ENCODE results near the gene HOXC11. TPM values are rescaled to one million over a fixed set of nuclear protein-coding genes. Genes with fewer than 3 reads are reported as not detected.

The HOXC11 gene
- total and polyA plus RNA-seq, 4 donors, result 0.38 to 4.1 TPM; not detected in 2

DNA sequence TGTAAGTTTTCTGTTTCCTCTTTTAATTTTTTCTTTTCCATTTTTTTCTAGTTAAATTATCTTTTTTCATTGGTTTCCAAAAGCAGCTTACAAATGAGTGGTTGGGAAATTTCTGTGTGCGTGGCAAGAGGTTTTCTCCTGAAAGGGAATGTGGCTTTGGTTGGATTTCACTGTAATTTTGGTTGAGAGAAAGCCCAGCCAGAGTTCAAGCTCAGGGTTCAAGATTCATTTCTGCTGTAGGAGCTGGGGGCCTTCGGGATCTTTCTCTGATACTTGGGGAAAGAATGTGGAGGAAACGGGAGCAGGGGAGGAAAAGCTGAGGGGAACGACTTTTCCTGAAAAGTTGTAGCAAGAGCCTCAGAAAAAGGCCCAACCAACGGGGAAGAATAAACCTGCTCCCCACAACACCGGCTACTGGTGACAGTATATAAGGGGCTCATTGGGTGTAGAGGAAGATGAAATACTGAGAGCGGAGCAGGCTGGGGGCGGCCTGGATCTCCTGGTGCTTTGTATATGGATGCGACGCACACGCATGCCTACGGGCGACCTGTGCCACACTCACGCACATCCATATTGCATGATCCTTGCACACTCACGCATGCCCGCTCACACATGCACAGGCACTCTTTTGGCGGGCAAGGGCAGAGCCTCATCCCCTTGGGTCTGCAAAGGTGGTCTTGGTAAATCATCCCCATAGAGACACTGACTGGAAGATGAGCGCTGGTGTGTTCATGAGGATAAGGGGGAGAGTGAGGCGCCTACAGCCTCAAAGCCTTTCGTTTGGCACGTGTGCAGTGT, 14.0 kb downstream of the HOXC11 start:
- Histone ChIP-seq H3K27me3 (ENCODE audit: control insufficient read depth in 1 of 2, insufficient read depth in 2 of 2, low read length in 1 of 2) (peaks cover 0 to 4% of the 10 kb centered on the region in 2 donors), H3K9me3 (ENCODE audit: control insufficient read depth, low read length) (no peaks in the 10 kb centered on the region), H3K27ac (ENCODE audit: low read depth in 1 of 2, low read length in 2 of 2) (no peak overlapping the region), H3K36me3 (ENCODE audit: control insufficient read depth in 1 of 2, insufficient read depth in 2 of 2, low read length in 1 of 2) (no peaks in the 10 kb centered on the region), H3K4me1 (ENCODE audit: control insufficient read depth in 1 of 2, insufficient read depth in 2 of 2, low read length in 2 of 2) (no peaks in the 10 kb centered on the region), H3K4me3 (ENCODE audit: low read length in 2 of 2) (no peak overlapping the region)
- ATAC-seq (ENCODE audit: low FRiP score), result no peak
- no peak for DNase-seq
- 30 to 37% methylated on average over 21 of the region's 21 CpGs for WGBS, 2 donors
- intact Hi-C loops (cut with DNase I), result loop anchor here in 1 of 2 donors (5.0 kb wide), 1 partner anchor 220 kb away; no protein-coding TSS in a partner anchor

DNA sequence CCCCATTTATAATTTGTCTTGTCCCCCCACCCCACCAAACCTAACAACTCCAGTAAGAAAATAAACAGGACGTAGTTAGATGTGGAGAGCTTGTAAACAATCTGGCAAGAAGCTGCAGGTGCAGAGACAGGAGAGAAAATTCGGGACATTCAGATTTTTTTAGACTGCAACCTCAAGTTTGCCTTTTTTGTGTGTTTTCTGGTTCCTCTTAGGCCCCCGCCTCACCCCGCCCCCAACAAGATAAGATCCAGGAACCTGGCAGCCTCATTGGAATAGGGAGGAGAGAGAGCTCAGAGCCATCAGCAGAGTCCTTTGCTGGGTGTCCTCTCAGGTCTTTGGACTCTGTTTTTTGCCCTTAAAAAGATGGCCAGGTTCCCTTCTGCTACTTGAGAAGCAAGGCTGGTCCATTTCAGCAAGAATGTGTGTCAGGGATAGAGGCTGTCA, 14.9 kb downstream of the HOXC11 start:
- WGBS, 2 donors, result 52 to 57% methylated on average over 4 of the region's 4 CpGs
- DNase-seq (no peak), ATAC-seq (ENCODE audit: low FRiP score) (no peak)
- Histone ChIP-seq H3K4me1 (ENCODE audit: control insufficient read depth in 1 of 2, insufficient read depth in 2 of 2, low read length in 2 of 2) (no peaks in the 10 kb centered on the region), H3K4me3 (ENCODE audit: low read length in 2 of 2) (no peak overlapping the region), H3K27ac (ENCODE audit: low read depth in 1 of 2, low read length in 2 of 2) (no peak overlapping the region), H3K27me3 (ENCODE audit: control insufficient read depth in 1 of 2, insufficient read depth in 2 of 2, low read length in 1 of 2) (peaks cover 0 to 6% of the 10 kb centered on the region in 2 donors), H3K36me3 (ENCODE audit: control insufficient read depth in 1 of 2, insufficient read depth in 2 of 2, low read length in 1 of 2) (no peaks in the 10 kb centered on the region), H3K9me3 (ENCODE audit: control insufficient read depth, low read length) (no peaks in the 10 kb centered on the region)
- intact Hi-C loops (cut with DNase I), result loop anchor here in 1 of 2 donors (5.0 kb wide), 1 partner anchor 219 kb away; no protein-coding TSS in a partner anchor

DNA sequence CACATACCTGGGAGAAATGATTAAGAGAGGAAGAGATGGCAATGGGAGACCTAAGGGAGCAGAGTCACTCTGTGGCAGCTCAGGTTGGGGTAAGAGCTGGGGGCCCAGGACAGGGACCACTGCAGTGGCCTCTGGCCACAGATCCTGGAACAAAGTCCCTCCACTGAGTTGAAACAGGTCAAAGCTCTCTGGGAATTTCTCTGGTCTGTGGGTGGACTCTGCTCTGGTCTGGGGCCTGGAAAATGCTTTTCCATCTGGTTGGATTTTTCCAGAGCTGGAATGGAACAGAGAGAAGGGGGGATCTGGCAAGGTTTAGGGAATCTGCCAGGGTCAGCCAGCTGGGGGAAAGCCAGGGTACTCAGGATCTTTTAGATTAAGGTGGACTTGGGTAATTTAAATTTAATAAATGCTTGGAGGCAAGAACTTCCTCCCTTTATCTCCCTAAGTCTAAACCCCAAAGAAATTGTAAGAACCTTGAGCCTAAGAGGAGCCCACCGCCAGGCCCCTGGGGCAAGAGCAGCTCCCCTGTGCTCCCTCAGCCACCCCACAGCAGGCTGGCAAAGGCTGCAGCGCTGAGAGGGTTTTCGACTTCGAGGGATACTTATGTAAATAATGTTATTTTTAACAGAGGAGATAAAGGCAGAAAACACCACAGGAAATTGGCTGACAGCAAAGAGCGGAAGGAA, 15.8 kb downstream of the HOXC11 start:
- Histone ChIP-seq H3K36me3 (ENCODE audit: control insufficient read depth in 1 of 2, insufficient read depth in 2 of 2, low read length in 1 of 2) (no peaks in the 10 kb centered on the region), H3K27me3 (ENCODE audit: control insufficient read depth in 1 of 2, insufficient read depth in 2 of 2, low read length in 1 of 2) (peaks cover 0 to 6% of the 10 kb centered on the region in 2 donors), H3K9me3 (ENCODE audit: control insufficient read depth, low read length) (no peaks in the 10 kb centered on the region), H3K4me3 (ENCODE audit: low read length in 2 of 2) (no peak overlapping the region), H3K4me1 (ENCODE audit: control insufficient read depth in 1 of 2, insufficient read depth in 2 of 2, low read length in 2 of 2) (no peaks in the 10 kb centered on the region), H3K27ac (ENCODE audit: low read depth in 1 of 2, low read length in 2 of 2) (no peak overlapping the region)
- intact Hi-C loops (cut with DNase I), result loop anchor here in 1 of 2 donors (5.0 kb wide), 1 partner anchor 219 kb away; no protein-coding TSS in a partner anchor
- 25 to 28% methylated on average over 5 of the region's 5 CpGs for WGBS, 2 donors
- DNase-seq (no peak), ATAC-seq (ENCODE audit: low FRiP score) (no peak)

DNA sequence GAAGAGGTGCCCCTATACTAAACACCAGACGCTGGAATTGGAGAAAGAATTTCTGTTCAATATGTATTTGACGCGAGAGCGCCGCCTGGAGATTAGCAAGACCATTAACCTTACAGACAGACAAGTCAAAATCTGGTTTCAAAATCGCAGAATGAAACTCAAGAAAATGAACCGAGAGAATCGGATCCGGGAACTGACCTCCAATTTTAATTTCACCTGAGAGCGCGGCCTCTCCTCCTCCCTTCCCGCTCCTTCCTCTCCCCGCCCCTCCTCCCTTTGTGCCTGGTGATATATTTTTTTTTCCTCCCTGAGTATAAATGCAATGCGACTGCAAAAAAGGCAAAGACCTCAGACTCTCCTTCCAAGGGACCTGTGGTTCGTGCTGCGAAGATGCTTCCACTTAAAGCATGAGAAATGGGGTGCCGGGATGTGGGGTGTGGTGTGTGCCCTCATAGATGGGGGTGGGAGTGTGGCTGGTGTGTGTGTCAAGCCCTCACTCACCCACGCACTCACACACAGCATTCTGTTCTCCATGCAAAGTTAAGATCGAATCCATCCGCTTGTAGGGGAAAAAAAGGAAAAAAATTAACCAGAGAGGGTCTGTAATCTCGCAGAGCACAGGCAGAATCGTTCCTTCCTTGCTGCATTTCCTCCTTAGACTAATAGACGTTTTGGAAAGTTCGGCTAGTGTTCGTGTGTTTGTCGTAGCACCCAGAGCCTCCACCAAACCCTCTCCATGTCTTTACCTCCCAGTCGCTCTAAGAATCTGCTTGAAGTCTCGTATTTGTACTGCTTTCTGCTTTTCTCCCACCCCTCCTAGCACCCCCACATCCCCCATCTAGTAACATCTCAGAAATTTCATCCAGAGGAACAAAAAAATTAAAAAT, 16.5 kb downstream of the HOXC11 start:
- no peaks in the 10 kb centered on the region for H3K4me1 ChIP-seq (ENCODE audit: control insufficient read depth in 1 of 2, insufficient read depth in 2 of 2, low read length in 2 of 2)
- no peaks in the 10 kb centered on the region for H3K9me3 ChIP-seq (ENCODE audit: control insufficient read depth, low read length)
- H3K27ac ChIP-seq (ENCODE audit: low read depth in 1 of 2, low read length in 2 of 2), result no peak overlapping the region
- peaks cover 0 to 6% of the 10 kb centered on the region in 2 donors for H3K27me3 ChIP-seq (ENCODE audit: control insufficient read depth in 1 of 2, insufficient read depth in 2 of 2, low read length in 1 of 2)
- DNase-seq (no peak), ATAC-seq (ENCODE audit: low FRiP score) (no peak)
- 11 to 16% methylated on average over 28 of the region's 28 CpGs for WGBS, 2 donors
- H3K4me3 ChIP-seq (ENCODE audit: low read length in 2 of 2), result no peak overlapping the region
- H3K36me3 ChIP-seq (ENCODE audit: control insufficient read depth in 1 of 2, insufficient read depth in 2 of 2, low read length in 1 of 2), result no peaks in the 10 kb centered on the region
- intact Hi-C loops (cut with DNase I), result loop anchor here in 1 of 2 donors (5.0 kb wide), 1 partner anchor 218 kb away; no protein-coding TSS in a partner anchor

DNA sequence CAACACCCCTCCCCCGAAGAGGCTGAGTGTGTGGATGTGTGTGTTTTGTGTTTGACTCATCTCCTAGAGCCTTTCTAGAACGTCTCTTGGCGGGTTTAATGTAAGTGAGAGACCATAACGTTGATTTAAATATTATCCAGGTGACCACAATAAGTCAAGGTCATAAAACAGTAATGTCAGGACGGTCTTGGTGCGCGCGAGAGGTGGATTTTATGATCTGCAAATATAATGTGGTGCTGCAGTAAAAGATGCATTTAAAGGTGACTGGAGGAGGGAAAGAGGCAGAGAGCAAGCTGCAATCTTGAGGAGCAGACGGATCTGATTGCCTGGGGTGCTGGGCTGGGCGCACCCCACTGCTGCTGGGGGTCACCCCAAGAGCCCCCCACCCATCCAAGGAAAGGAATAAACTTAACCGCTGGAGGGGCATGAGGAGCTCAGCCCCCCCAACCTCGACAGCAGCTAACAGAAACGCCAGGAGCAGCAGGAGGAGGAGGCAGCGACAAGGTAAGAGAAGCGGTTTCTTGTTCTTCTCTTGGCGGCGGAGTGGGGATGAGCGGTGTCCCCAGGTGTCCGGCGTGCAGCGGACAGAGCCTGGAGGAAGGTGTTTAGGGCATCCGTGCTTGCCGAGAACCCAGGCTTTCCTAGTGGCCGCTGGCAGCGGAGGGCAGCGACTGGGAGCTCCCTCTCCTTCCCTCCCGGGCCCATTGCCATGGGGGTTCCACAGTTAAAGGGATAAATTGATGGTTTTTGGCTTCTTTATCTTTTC, 17.6 kb downstream of the HOXC11 start:
- peaks cover 0 to 6% of the 10 kb centered on the region in 2 donors for H3K27me3 ChIP-seq (ENCODE audit: control insufficient read depth in 1 of 2, insufficient read depth in 2 of 2, low read length in 1 of 2)
- H3K4me3 ChIP-seq (ENCODE audit: low read length in 2 of 2), result no peak overlapping the region
- DNase-seq, result no peak
- WGBS, 2 donors, result 6 to 10% methylated on average over 27 of the region's 27 CpGs
- H3K36me3 ChIP-seq (ENCODE audit: control insufficient read depth in 1 of 2, insufficient read depth in 2 of 2, low read length in 1 of 2), result no peaks in the 10 kb centered on the region
- H3K4me1 ChIP-seq (ENCODE audit: control insufficient read depth in 1 of 2, insufficient read depth in 2 of 2, low read length in 2 of 2), result no peaks in the 10 kb centered on the region
- ATAC-seq (ENCODE audit: low FRiP score), result no peak
- no peaks in the 10 kb centered on the region for H3K9me3 ChIP-seq (ENCODE audit: control insufficient read depth, low read length)
- intact Hi-C loops (cut with DNase I), result no loop called here
- no peak overlapping the region for H3K27ac ChIP-seq (ENCODE audit: low read depth in 1 of 2, low read length in 2 of 2)

DNA sequence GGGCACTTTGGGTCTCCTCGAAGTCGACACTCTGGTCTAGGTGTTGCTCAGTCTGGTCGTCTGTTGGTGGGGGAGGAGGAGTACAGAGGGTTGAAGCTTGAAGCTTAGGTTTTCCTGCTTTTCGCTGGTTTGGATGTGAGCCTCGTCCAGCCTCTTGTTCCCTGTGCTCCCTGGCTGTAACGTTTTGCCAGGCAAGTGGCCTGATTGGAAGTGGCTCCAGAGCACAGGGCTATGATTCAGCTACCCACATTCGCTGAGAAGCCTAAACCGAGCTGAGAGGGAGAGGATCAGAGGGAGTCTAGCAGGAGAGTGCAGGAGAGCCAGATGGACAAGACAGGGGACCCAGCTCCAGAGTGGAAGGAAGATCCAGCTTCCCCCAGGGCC, 18.1 kb downstream of the HOXC11 start:
- Histone ChIP-seq H3K4me1 (ENCODE audit: control insufficient read depth in 1 of 2, insufficient read depth in 2 of 2, low read length in 2 of 2) (no peaks in the 10 kb centered on the region), H3K27me3 (ENCODE audit: control insufficient read depth in 1 of 2, insufficient read depth in 2 of 2, low read length in 1 of 2) (peaks cover 0 to 6% of the 10 kb centered on the region in 2 donors), H3K4me3 (ENCODE audit: low read length in 2 of 2) (no peak overlapping the region), H3K36me3 (ENCODE audit: control insufficient read depth in 1 of 2, insufficient read depth in 2 of 2, low read length in 1 of 2) (no peaks in the 10 kb centered on the region), H3K9me3 (ENCODE audit: control insufficient read depth, low read length) (no peaks in the 10 kb centered on the region), H3K27ac (ENCODE audit: low read depth in 1 of 2, low read length in 2 of 2) (no peak overlapping the region)
- DNase-seq (no peak), ATAC-seq (ENCODE audit: low FRiP score) (peak; percentile 63)
- intact Hi-C loops (cut with DNase I), result no loop called here
- 2 to 3% methylated on average over 8 of the region's 8 CpGs for WGBS, 2 donors

DNA sequence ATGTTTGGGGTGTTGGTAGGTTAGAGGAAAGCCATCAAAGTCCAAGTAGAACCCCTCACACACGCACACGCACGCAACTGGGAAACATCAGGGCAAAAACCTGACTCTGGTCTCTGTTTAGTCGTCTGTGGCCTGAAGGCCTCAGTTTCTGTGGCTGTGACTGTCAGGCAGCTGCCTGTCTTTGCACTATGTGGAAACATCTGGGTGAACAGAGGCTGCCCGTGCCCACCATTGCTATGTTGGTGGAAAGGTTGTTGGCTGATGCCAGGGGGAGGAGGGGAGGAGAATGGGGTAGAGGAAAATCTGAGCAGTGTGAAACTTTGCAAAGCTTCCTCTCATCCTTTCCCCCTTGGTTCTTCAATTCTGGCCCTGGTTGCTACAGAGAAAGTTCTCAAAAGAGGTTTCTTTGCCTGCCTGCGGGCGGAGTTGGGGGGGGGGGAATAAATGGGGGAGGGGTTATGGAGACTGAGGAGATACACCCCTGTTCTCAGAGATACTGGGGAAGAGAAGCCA, 19.5 kb downstream of the HOXC11 start:
- WGBS, 2 donors, result 73 to 75% methylated on average over 7 of the region's 7 CpGs
- Histone ChIP-seq H3K27me3 (ENCODE audit: control insufficient read depth in 1 of 2, insufficient read depth in 2 of 2, low read length in 1 of 2) (peaks cover 0 to 6% of the 10 kb centered on the region in 2 donors), H3K4me1 (ENCODE audit: control insufficient read depth in 1 of 2, insufficient read depth in 2 of 2, low read length in 2 of 2) (no peaks in the 10 kb centered on the region), H3K4me3 (ENCODE audit: low read length in 2 of 2) (no peak overlapping the region), H3K9me3 (ENCODE audit: control insufficient read depth, low read length) (no peaks in the 10 kb centered on the region), H3K27ac (ENCODE audit: low read depth in 1 of 2, low read length in 2 of 2) (no peak overlapping the region), H3K36me3 (ENCODE audit: control insufficient read depth in 1 of 2, insufficient read depth in 2 of 2, low read length in 1 of 2) (no peaks in the 10 kb centered on the region)
- intact Hi-C loops (cut with DNase I), result no loop called here
- DNase-seq (no peak), ATAC-seq (ENCODE audit: low FRiP score) (no peak)
